NT2/D1 (cell line): Measurements from ENCODE around the gene RAPGEF4.

Experiments used
- DNase-seq: peaks from one replicate; pipeline ENCODE4 v3.0.0-alpha.2; 2011; ENCODE audit warnings: low read depth, low spot score
- H3K27me3 ChIP-seq: 2 replicates; pipeline ENCODE4 v1.6.0; 2011; ENCODE audit warnings: mild to moderate bottlenecking; ENCODE audit not compliant: insufficient read length, insufficient read depth
- H3K36me3 ChIP-seq: 2 replicates; pipeline ENCODE4 v1.6.1; 2011; ENCODE audit warnings: mild to moderate bottlenecking, low read length, mixed read lengths; ENCODE audit not compliant: insufficient read depth, insufficient read length
- H3K4me1 ChIP-seq: 2 replicates; pipeline ENCODE4 v1.5.1; 2011; ENCODE audit not compliant: insufficient read depth, insufficient read length
- H3K4me3 ChIP-seq: 2 replicates; pipeline ENCODE4 v1.5.1; 2011; ENCODE audit warnings: low read depth; ENCODE audit not compliant: insufficient read length
- H3K9ac ChIP-seq: 2 replicates; pipeline ENCODE4 v1.6.0; 2011; ENCODE audit warnings: low read depth; ENCODE audit not compliant: insufficient read length
- H3K9me3 ChIP-seq: 2 replicates; pipeline ENCODE4 v1.5.1; 2011; ENCODE audit warnings: mild to moderate bottlenecking, low read length; ENCODE audit not compliant: insufficient read depth
- SUZ12 ChIP-seq: IDR thresholded peaks from 2 replicates; pipeline ENCODE4 v1.6.1; 2011; ENCODE audit not compliant: insufficient read length, insufficient read depth; ENCODE audit errors: extremely low read depth
- YY1 ChIP-seq: IDR thresholded peaks from 2 replicates; pipeline ENCODE4 v1.6.1; 2011; ENCODE audit not compliant: insufficient read length, insufficient read depth
- ZNF274 ChIP-seq: IDR thresholded peaks from 2 replicates; pipeline ENCODE4 v1.6.1; 2011; ENCODE audit warnings: mild to moderate bottlenecking, low read depth, low read length

Gene RAPGEF4

GRCh38 chr2:172884336-172884735 is 148.7 kb downstream of the RAPGEF4 start:
- H3K4me1 ChIP-seq: no peaks in the 10 kb centered on the region
- TF ChIP-seq ZNF274 (no peak), YY1 (no peak), SUZ12 (no peak)
- H3K27me3 ChIP-seq: peaks cover 3% of the 10 kb centered on the region
- H3K4me3 ChIP-seq: no peak overlapping the region
- no peak for DNase-seq
- no peaks in the 10 kb centered on the region for H3K36me3 ChIP-seq
- no peaks in the 10 kb centered on the region for H3K9me3 ChIP-seq
- no peak overlapping the region for H3K9ac ChIP-seq

GRCh38 chr2:172885996-172886395 is 150.4 kb downstream of the RAPGEF4 start:
- Histone ChIP-seq H3K36me3 (no peaks in the 10 kb centered on the region), H3K9ac (no peak overlapping the region), H3K4me3 (no peak overlapping the region), H3K4me1 (no peaks in the 10 kb centered on the region), H3K9me3 (no peaks in the 10 kb centered on the region), H3K27me3 (no peaks in the 10 kb centered on the region)
- TF ChIP-seq SUZ12 (no peak), YY1 (no peak), ZNF274 (no peak)
- no peak for DNase-seq

- Histone ChIP-seq H3K9ac (no peak overlapping the region), H3K4me1 (no peaks in the 10 kb centered on the region), H3K36me3 (no peaks in the 10 kb centered on the region), H3K27me3 (no peaks in the 10 kb centered on the region), H3K9me3 (no peaks in the 10 kb centered on the region), H3K4me3 (no peak overlapping the region)
- DNase-seq: no peak
- no peak for TF ChIP-seq YY1
These were observed 151.6 kb downstream of the RAPGEF4 start for GRCh38 chr2:172887280-172887679.

GRCh38 chr2:172888714-172889669 is 153.3 kb downstream of the RAPGEF4 start:
- DNase-seq: no peak
- TF ChIP-seq SUZ12: no peak
- no peak for TF ChIP-seq ZNF274
- no peak for TF ChIP-seq YY1
- Histone ChIP-seq H3K9ac (no peak overlapping the region), H3K9me3 (no peaks in the 10 kb centered on the region), H3K27me3 (no peaks in the 10 kb centered on the region), H3K4me1 (no peaks in the 10 kb centered on the region), H3K36me3 (no peaks in the 10 kb centered on the region), H3K4me3 (no peak overlapping the region)

- no peaks in the 10 kb centered on the region for H3K9me3 ChIP-seq
- no peaks in the 10 kb centered on the region for H3K36me3 ChIP-seq
- H3K4me1 ChIP-seq: no peaks in the 10 kb centered on the region
- H3K4me3 ChIP-seq: no peak overlapping the region
- no peaks in the 10 kb centered on the region for H3K27me3 ChIP-seq
- no peak overlapping the region for H3K9ac ChIP-seq
- no peak for TF ChIP-seq SUZ12
- TF ChIP-seq ZNF274: no peak
- TF ChIP-seq YY1: no peak
- DNase-seq: no peak
These were observed 154.3 kb downstream of the RAPGEF4 start for GRCh38 chr2:172889768-172890430.

DNA sequence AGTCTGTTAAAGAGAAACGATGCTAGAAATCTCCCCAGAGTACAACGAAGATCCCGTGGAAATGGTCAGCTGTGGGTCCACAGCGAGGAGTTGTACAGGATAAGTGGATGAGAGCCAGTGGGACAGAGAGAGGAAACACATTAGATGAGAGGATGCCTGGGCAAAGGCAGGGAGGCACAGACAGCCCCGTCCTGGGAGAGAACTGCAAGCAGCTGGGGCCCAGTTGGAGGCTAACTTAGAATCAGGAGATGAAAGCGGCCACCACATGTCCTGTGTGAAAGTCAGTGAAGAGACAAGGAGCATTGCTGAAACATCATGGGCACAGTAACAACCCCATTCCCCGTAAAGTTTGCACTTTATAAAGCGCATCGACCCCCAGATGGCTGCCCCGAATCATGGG is 157.5 kb downstream of the RAPGEF4 start:
- Histone ChIP-seq H3K9me3 (no peaks in the 10 kb centered on the region), H3K4me1 (no peaks in the 10 kb centered on the region), H3K4me3 (no peak overlapping the region), H3K36me3 (no peaks in the 10 kb centered on the region), H3K27me3 (no peaks in the 10 kb centered on the region), H3K9ac (no peak overlapping the region)
- no peak for DNase-seq
- TF ChIP-seq SUZ12: no peak
- TF ChIP-seq ZNF274: no peak
- TF ChIP-seq YY1: no peak

DNA sequence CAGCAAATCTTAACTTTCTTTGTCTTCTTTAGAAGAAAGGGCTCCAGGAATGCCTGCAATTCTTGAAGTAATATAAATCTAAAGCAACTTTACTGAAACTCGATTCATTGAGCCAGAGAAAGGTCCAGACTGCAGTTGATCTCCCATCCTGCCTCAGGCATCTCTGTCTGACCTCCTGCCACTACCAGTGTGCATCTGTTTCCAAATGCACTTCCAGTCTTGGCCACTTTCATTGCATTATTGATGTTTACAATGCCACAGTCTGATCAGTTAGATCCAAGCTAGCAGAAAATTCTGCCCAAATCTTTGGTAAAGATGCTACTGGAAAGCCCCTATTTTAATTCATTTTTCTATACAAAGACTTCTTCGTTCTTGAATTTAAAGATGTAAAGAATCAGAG is 158.0 kb downstream of the RAPGEF4 start:
- TF ChIP-seq ZNF274: no peak
- TF ChIP-seq SUZ12: no peak
- TF ChIP-seq YY1: no peak
- no peak for DNase-seq
- H3K4me1 ChIP-seq: no peaks in the 10 kb centered on the region

More for the DNA sequence above, 158.0 kb downstream of the RAPGEF4 start:
- no peaks in the 10 kb centered on the region for H3K36me3 ChIP-seq
- no peak overlapping the region for H3K4me3 ChIP-seq
- no peaks in the 10 kb centered on the region for H3K9me3 ChIP-seq
- no peak overlapping the region for H3K9ac ChIP-seq
- H3K27me3 ChIP-seq: peaks cover 3% of the 10 kb centered on the region
